Measurements from ENCODE around the gene PHYKPL. TPM values are rescaled to one million over a fixed set of nuclear protein-coding genes. Genes with fewer than 3 reads are reported as not detected.

The PHYKPL gene
- total and polyA plus RNA-seq, 2 of the 8 experiments (the other 6 are each of a cell fraction or from before 2014, with no cell fraction given) = 25.1 to 32.1 TPM

- peak; percentile 3 for TF ChIP-seq CHD7 (IDR thresholded peaks at IDR 0.05; ENCODE audit: insufficient replicate concordance, low read length)
- TF ChIP-seq POLR2A (IDR thresholded peaks at IDR 0.05; ENCODE audit: control extremely low read depth in 1 of 2, low read depth in 2 of 2, low read length in 2 of 2) = peak in 1 of 2 experiments; percentile 74; a peak in 1 of 3 replicates
- TF ChIP-seq KDM4A (IDR thresholded peaks at IDR 0.05; ENCODE audit: low read depth, low read length, severe bottlenecking) = no peak
- no peak for TF ChIP-seq SRF (IDR thresholded peaks at IDR 0.05; ENCODE audit: low read depth, low read length)
- no peak for TF ChIP-seq TBP (IDR thresholded peaks at IDR 0.05; ENCODE audit: low read depth, low read length)
- no peak for TF ChIP-seq SP2 (IDR thresholded peaks at IDR 0.05; ENCODE audit: low read length)
- TF ChIP-seq, protein P1, sequence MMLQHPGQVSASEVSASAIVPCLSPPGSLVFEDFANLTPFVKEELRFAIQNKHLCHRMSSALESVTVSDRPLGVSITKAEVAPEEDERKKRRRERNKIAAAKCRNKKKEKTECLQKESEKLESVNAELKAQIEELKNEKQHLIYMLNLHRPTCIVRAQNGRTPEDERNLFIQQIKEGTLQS (IDR thresholded peaks at IDR 0.05; ENCODE audit: insufficient read depth, low read depth, low read length) = no peak
- TF ChIP-seq GABPA (IDR thresholded peaks at IDR 0.05; ENCODE audit: borderline replicate concordance, insufficient read depth, low read length) = no peak
- TF ChIP-seq ZNF274 (IDR thresholded peaks at IDR 0.05; ENCODE audit: borderline replicate concordance, extremely low read depth, low read length) = no peak
These were observed 23.1 kb downstream of the PHYKPL start (continued) for GRCh38 chr5:178209334-178210072.
